GM18505 (cell line): ENCODE measurements around the gene GRAMD2B.
"Not testable (repeated sequence)": the region's sequence is repeated elsewhere in the genome, so short reads cannot be mapped to it uniquely, and the experiment has no call there.

Source experiments
- ATAC-seq: cut with Tn5 transposase; IDR thresholded peaks from one replicate; pipeline ENCODE4 v1.9.1; 2021; ENCODE audit not compliant: unreplicated experiment
- POLR2A ChIP-seq: IDR thresholded peaks from 4 replicates; pipeline ENCODE4 v1.6.1; 2011; ENCODE audit warnings: borderline replicate concordance; ENCODE audit not compliant: insufficient read depth, insufficient read length; ENCODE audit errors: extremely low read depth

Gene GRAMD2B

GRCh38 chr5:126508251-126508961 lies 85.2 kb downstream of the GRAMD2B start:
- no peak for TF ChIP-seq POLR2A
- ATAC-seq, result no peak

- TF ChIP-seq POLR2A, result no peak
- ATAC-seq, result no peak
Measured at GRCh38 chr5:126508962-126509279, 85.7 kb downstream of the GRAMD2B start.

- no peak for TF ChIP-seq POLR2A
- no peak for ATAC-seq
Measured at GRCh38 chr5:126509339-126509738, 86.1 kb downstream of the GRAMD2B start.

GRCh38 chr5:126511961-126512360 lies 88.8 kb downstream of the GRAMD2B start:
- ATAC-seq, result no peak
- no peak for TF ChIP-seq POLR2A

GRCh38 chr5:126512451-126512850 lies 89.2 kb downstream of the GRAMD2B start:
- ATAC-seq, result no peak
- no peak for TF ChIP-seq POLR2A

GRCh38 chr5:126513302-126513701 lies 90.1 kb downstream of the GRAMD2B start:
- no peak for TF ChIP-seq POLR2A

GRCh38 chr5:126513703-126514102 lies 90.5 kb downstream of the GRAMD2B start:
- ATAC-seq, result no peak

More at GRCh38 chr5:126513302-126513701, 90.1 kb downstream of the GRAMD2B start:
- ATAC-seq, result no peak

GRCh38 chr5:126514131-126514557 lies 90.9 kb downstream of the GRAMD2B start:
- no peak for TF ChIP-seq POLR2A

More at GRCh38 chr5:126513703-126514102, 90.5 kb downstream of the GRAMD2B start:
- no peak for TF ChIP-seq POLR2A

GRCh38 chr5:126514558-126515141 lies 91.4 kb downstream of the GRAMD2B start:
- no peak for ATAC-seq
- no peak for TF ChIP-seq POLR2A

More at GRCh38 chr5:126514131-126514557, 90.9 kb downstream of the GRAMD2B start:
- no peak for ATAC-seq

GRCh38 chr5:126515337-126515736 lies 92.1 kb downstream of the GRAMD2B start:
- ATAC-seq, result no peak
- TF ChIP-seq POLR2A, result no peak

GRCh38 chr5:126516133-126516532 lies 92.9 kb downstream of the GRAMD2B start:
- TF ChIP-seq POLR2A, result no peak
- ATAC-seq, result no peak

- TF ChIP-seq POLR2A, result no peak
- no peak for ATAC-seq
Measured at GRCh38 chr5:126516852-126517251, 93.6 kb downstream of the GRAMD2B start.

- not testable (repeated sequence) for ATAC-seq
Measured at GRCh38 chr5:126519223-126519622, 96.0 kb downstream of the GRAMD2B start.
